DND-41 (cell line): Measurements from ENCODE around the gene GRIK4.

Source experiments
- ATAC-seq: fragments of 200-7000 bp; cut with Tn5 transposase; 3 replicates; pipeline ENCODE4 v1.9.1; 2021; ENCODE audit warnings: low read depth; ENCODE audit not compliant: insufficient read depth
- DNase-seq: peaks from one replicate; pipeline ENCODE4 v3.0.0-alpha.2; 2020
- H2AFZ ChIP-seq: 2 replicates; pipeline ENCODE4 v1.6.0; 2012; ENCODE audit warnings: low read depth, low read length
- H3K27ac ChIP-seq: 2 replicates; pipeline ENCODE4 v1.5.1; 2012; ENCODE audit warnings: low read length, inconsistent platforms
- H3K27me3 ChIP-seq: fragments of 200-600 bp; sonication (generic); 2 replicates; pipeline ENCODE4 v1.6.0; 2012; ENCODE audit warnings: low read length, mild to moderate bottlenecking, inconsistent platforms; ENCODE audit not compliant: insufficient read depth, poor library complexity
- H3K36me3 ChIP-seq: 2 replicates; pipeline ENCODE4 v1.5.1; 2012; ENCODE audit warnings: low read length, inconsistent platforms; ENCODE audit not compliant: insufficient read depth
- H3K4me1 ChIP-seq: 2 replicates; pipeline ENCODE4 v1.5.1; 2012; ENCODE audit warnings: mild to moderate bottlenecking, low read length; ENCODE audit not compliant: insufficient read depth
- H3K4me2 ChIP-seq: 2 replicates; pipeline ENCODE4 v1.6.0; 2012; ENCODE audit warnings: mild to moderate bottlenecking, moderate library complexity, low read length, inconsistent platforms; ENCODE audit not compliant: insufficient read depth
- H3K4me3 ChIP-seq, 2 experiments: fragments of 200-600 bp in 1 of 2; shearing (Covaris generic) in 1 of 2; 2 replicates each; pipeline ENCODE4 v1.5.1; 2012 to 2016; ENCODE audit warnings: inconsistent platforms in 2 of 2, low read length in 2 of 2, mild to moderate bottlenecking in 2 of 2, low read depth in 1 of 2, moderate library complexity in 1 of 2
- H3K79me2 ChIP-seq: 2 replicates; pipeline ENCODE4 v1.6.0; 2012; ENCODE audit warnings: low read length, inconsistent platforms; ENCODE audit not compliant: insufficient read depth
- H3K9ac ChIP-seq: 2 replicates; pipeline ENCODE4 v1.6.0; 2012; ENCODE audit warnings: low read depth, mild to moderate bottlenecking, inconsistent platforms, low read length, moderate library complexity
- H3K9me3 ChIP-seq: 2 replicates; pipeline ENCODE4 v1.5.1; 2012; ENCODE audit warnings: low read length, moderate library complexity, mild to moderate bottlenecking, inconsistent platforms; ENCODE audit not compliant: insufficient read depth, severe bottlenecking
- H4K20me1 ChIP-seq: 2 replicates; pipeline ENCODE4 v1.6.0; 2012; ENCODE audit warnings: low read length; ENCODE audit not compliant: insufficient read depth
- EZH2 ChIP-seq: IDR thresholded peaks from 3 replicates; pipeline ENCODE4 v1.6.1; 2012; ENCODE audit warnings: borderline replicate concordance, low read depth, mild to moderate bottlenecking, moderate library complexity, low read length, inconsistent platforms; ENCODE audit not compliant: severe bottlenecking
- TF ChIP-seq, protein P1 (sequence below): IDR thresholded peaks from 2 replicates; pipeline ENCODE4 v1.5.1; 2012; ENCODE audit warnings: borderline replicate concordance, low read length, moderate library complexity, mild to moderate bottlenecking; ENCODE audit not compliant: poor library complexity, severe bottlenecking; ENCODE audit errors: extremely low read depth

GRIK4 gene

DNA sequence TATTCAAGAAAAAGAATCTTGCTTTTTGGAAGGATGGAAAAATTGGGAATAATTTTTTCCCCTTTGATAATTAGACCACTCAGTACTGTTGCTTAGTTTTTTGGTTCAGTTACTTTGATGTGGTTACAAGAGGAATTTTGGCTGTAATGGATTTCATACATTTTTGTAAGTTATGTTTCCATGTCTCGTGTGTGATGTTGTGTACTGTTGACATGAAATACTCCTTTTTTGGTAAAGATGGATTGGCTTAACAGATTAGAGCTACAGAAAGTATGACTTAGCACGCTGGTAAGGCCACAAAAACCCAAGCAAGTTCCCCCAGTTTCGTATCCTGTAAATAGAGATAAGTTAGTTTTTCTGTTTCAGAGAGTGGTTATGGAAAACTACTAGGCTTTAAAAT, 524.2 kb downstream of the GRIK4 start:
- H3K79me2 ChIP-seq, result no peaks in the 10 kb centered on the region
- no peak overlapping the region for H3K27ac ChIP-seq
- H3K9me3 ChIP-seq, result no peaks in the 10 kb centered on the region
- no peak overlapping the region for H3K9ac ChIP-seq
- H2AFZ ChIP-seq, result no peak overlapping the region
- no peaks in the 10 kb centered on the region for H4K20me1 ChIP-seq
- no peak overlapping the region for H3K4me3 ChIP-seq
- H3K4me1 ChIP-seq, result no peaks in the 10 kb centered on the region
- no peaks in the 10 kb centered on the region for H3K27me3 ChIP-seq
- no peak for ATAC-seq
- DNase-seq, result no peak
- no peaks in the 10 kb centered on the region for H3K36me3 ChIP-seq
- TF ChIP-seq EZH2, result no peak
- TF ChIP-seq, protein P1, sequence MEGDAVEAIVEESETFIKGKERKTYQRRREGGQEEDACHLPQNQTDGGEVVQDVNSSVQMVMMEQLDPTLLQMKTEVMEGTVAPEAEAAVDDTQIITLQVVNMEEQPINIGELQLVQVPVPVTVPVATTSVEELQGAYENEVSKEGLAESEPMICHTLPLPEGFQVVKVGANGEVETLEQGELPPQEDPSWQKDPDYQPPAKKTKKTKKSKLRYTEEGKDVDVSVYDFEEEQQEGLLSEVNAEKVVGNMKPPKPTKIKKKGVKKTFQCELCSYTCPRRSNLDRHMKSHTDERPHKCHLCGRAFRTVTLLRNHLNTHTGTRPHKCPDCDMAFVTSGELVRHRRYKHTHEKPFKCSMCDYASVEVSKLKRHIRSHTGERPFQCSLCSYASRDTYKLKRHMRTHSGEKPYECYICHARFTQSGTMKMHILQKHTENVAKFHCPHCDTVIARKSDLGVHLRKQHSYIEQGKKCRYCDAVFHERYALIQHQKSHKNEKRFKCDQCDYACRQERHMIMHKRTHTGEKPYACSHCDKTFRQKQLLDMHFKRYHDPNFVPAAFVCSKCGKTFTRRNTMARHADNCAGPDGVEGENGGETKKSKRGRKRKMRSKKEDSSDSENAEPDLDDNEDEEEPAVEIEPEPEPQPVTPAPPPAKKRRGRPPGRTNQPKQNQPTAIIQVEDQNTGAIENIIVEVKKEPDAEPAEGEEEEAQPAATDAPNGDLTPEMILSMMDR, result no peak
- no peak overlapping the region for H3K4me2 ChIP-seq

DNA sequence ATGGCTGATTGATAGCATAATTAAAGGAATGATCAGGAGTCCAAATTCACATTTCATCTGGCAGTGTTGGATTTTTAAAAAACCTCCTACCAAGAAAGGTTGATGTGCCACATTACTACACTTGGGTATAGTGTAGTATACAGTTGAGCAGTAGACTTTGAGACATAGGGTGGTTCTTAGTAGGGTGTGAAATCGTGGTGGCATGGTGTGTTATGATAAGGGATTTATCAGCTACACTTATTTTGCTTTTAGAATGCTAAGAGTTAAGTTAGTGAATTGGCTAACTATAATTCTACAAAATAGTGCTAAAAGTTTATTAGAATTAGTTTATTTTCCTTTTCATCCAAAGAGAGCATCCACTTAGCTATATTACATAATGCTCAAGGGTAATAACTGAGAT, 525.5 kb downstream of the GRIK4 start:
- no peak overlapping the region for H3K4me2 ChIP-seq
- H2AFZ ChIP-seq, result no peak overlapping the region
- ATAC-seq (no peak), DNase-seq (no peak)
- no peaks in the 10 kb centered on the region for H4K20me1 ChIP-seq
- H3K27ac ChIP-seq, result no peak overlapping the region
- no peaks in the 10 kb centered on the region for H3K27me3 ChIP-seq
- no peak overlapping the region for H3K9ac ChIP-seq
- H3K9me3 ChIP-seq, result no peaks in the 10 kb centered on the region
- H3K79me2 ChIP-seq, result no peaks in the 10 kb centered on the region
- H3K4me1 ChIP-seq, result no peaks in the 10 kb centered on the region
- no peak overlapping the region for H3K4me3 ChIP-seq
- H3K36me3 ChIP-seq, result no peaks in the 10 kb centered on the region
- no peak for TF ChIP-seq EZH2
- TF ChIP-seq, protein P1, result no peak
